Measurements from ENCODE around the gene MIPOL1. TPM values are rescaled to one million over a fixed set of nuclear protein-coding genes. Genes with fewer than 3 reads are reported as not detected.

MIPOL1 gene
- total and polyA plus RNA-seq, 2 of the 13 experiments (the other 11 are each of a cell fraction or from before 2014, with no cell fraction given): 8.6 to 34.2 TPM

DNA sequence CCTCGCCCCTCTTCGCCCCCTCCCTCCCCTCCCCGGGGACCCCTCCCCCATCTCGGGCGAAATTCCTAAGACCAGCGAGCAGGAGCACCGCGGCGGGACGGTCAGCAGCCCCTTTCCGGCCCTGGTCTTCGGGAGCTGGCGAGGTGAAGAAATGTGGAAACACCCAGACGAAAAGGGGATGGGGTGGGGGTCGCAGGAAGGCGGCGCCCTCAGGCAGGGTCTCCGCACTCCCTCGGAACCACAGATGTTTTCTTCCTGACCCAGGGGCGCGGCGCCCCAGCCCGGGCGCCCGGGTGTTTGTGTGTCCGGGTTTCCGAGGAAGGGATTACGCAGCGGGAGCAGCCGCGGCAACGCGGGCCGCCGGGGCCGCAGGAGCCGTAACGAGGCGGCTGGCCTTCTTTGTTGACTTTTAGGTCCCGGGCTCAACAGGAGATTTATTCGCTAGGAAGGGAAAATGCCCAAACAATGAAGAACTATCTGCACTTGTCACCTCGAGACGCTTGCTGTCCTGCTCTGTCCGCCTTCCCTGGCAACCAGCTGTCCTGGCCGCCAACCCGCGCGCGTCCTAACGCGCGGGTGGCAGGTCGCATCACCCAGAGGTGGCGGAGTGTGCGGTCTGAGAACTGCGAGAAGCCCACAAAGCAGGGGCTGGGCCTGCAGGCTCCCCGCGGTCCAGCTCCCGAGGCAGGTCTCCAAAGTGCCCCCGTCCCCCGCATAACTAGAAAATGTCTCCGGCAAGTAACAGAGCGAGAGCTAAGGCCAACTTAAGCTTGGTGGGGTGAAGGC, 390.3 kb downstream of the MIPOL1 start (continued):
- TF ChIP-seq, protein P1, sequence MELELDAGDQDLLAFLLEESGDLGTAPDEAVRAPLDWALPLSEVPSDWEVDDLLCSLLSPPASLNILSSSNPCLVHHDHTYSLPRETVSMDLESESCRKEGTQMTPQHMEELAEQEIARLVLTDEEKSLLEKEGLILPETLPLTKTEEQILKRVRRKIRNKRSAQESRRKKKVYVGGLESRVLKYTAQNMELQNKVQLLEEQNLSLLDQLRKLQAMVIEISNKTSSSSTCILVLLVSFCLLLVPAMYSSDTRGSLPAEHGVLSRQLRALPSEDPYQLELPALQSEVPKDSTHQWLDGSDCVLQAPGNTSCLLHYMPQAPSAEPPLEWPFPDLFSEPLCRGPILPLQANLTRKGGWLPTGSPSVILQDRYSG (CRISPR knock-in tag; IDR thresholded peaks at IDR 0.05): peak; percentile 76; the same call in 1 of the 2 replicates
- TF ChIP-seq ZNF558 (CRISPR knock-in tag; IDR thresholded peaks at IDR 0.05; ENCODE audit: borderline replicate concordance) (peak; percentile 83; the same call in 1 of the 2 replicates), ZBTB20 (CRISPR knock-in tag; IDR thresholded peaks at IDR 0.05; ENCODE audit: borderline replicate concordance, low read depth) (peak; percentile 94; the same call in 1 of the 2 replicates), TRIM24 (CRISPR knock-in tag; IDR thresholded peaks at IDR 0.05) (no peak), HCFC1 (IDR thresholded peaks at IDR 0.05; ENCODE audit: low read depth, low read length) (no peak), NFIB (CRISPR knock-in tag; IDR thresholded peaks at IDR 0.05; ENCODE audit: borderline replicate concordance) (no peak), MED8 (CRISPR knock-in tag; IDR thresholded peaks at IDR 0.05; ENCODE audit: insufficient replicate concordance) (peak; percentile 68), DR1 (CRISPR knock-in tag; IDR thresholded peaks at IDR 0.05) (no peak), HOXA7 (CRISPR knock-in tag; IDR thresholded peaks at IDR 0.05) (no peak), RFX1 (IDR thresholded peaks at IDR 0.05) (no peak), TAF15 (IDR thresholded peaks at IDR 0.05; ENCODE audit: low read depth, low read length, poor library complexity, severe bottlenecking) (peak; percentile 91), RORA (CRISPR knock-in tag; IDR thresholded peaks at IDR 0.05) (no peak), NR2F6 (IDR thresholded peaks at IDR 0.05) (no peak; the same call in 1 of the 2 replicates), NR2F6 (CRISPR knock-in tag; IDR thresholded peaks at IDR 0.05) (no peak), EED (CRISPR knock-in tag; IDR thresholded peaks at IDR 0.05) (peak; percentile 74; the same call in 1 of the 2 replicates), ZNF660 (CRISPR knock-in tag; IDR thresholded peaks at IDR 0.05; ENCODE audit: borderline replicate concordance, low read depth) (no peak; the same call in 1 of the 2 replicates), ZNF230 (CRISPR knock-in tag; IDR thresholded peaks at IDR 0.05) (peak; percentile 86; the same call in 1 of the 2 replicates)
- TF ChIP-seq, protein P2, sequence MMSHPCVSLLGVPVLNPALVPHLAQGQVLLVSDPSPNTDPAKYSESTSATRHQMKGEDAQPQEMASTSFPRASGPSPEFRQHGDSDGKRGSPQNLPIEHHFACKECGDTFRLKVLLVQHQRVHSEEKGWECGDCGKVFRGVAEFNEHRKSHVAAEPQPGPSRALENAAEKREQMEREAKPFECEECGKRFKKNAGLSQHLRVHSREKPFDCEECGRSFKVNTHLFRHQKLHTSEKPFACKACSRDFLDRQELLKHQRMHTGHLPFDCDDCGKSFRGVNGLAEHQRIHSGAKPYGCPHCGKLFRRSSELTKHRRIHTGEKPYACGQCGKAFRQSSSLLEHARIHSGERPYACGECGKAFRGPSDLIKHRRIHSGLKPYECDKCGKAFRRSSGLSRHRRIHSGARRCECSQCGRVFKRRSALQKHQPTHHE (CRISPR knock-in tag; IDR thresholded peaks at IDR 0.05; ENCODE audit: borderline replicate concordance): no peak
- TF ChIP-seq, protein P3, sequence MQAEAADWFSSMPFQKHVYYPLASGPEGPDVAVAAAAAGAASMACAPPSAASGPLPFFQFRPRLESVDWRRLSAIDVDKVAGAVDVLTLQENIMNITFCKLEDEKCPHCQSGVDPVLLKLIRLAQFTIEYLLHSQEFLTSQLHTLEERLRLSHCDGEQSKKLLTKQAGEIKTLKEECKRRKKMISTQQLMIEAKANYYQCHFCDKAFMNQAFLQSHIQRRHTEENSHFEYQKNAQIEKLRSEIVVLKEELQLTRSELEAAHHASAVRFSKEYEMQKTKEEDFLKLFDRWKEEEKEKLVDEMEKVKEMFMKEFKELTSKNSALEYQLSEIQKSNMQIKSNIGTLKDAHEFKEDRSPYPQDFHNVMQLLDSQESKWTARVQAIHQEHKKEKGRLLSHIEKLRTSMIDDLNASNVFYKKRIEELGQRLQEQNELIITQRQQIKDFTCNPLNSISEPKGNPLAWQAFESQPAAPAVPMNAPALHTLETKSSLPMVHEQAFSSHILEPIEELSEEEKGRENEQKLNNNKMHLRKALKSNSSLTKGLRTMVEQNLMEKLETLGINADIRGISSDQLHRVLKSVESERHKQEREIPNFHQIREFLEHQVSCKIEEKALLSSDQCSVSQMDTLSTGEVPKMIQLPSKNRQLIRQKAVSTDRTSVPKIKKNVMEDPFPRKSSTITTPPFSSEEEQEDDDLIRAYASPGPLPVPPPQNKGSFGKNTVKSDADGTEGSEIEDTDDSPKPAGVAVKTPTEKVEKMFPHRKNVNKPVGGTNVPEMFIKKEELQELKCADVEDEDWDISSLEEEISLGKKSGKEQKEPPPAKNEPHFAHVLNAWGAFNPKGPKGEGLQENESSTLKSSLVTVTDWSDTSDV (CRISPR knock-in tag; IDR thresholded peaks at IDR 0.05): no peak
- TF ChIP-seq, protein P4, sequence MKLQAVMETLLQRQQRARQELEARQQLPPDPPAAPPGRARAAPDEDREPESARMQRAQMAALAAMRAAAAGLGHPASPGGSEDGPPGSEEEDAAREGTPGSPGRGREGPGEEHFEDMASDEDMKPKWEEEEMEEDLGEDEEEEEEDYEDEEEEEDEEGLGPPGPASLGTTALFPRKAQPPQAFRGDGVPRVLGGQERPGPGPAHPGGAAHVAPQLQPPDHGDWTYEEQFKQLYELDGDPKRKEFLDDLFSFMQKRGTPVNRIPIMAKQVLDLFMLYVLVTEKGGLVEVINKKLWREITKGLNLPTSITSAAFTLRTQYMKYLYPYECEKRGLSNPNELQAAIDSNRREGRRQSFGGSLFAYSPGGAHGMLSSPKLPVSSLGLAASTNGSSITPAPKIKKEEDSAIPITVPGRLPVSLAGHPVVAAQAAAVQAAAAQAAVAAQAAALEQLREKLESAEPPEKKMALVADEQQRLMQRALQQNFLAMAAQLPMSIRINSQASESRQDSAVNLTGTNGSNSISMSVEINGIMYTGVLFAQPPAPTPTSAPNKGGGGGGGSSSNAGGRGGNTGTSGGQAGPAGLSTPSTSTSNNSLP (IDR thresholded peaks at IDR 0.05; ENCODE audit: low read depth, low read length): no peak
- TF ChIP-seq, protein P5, sequence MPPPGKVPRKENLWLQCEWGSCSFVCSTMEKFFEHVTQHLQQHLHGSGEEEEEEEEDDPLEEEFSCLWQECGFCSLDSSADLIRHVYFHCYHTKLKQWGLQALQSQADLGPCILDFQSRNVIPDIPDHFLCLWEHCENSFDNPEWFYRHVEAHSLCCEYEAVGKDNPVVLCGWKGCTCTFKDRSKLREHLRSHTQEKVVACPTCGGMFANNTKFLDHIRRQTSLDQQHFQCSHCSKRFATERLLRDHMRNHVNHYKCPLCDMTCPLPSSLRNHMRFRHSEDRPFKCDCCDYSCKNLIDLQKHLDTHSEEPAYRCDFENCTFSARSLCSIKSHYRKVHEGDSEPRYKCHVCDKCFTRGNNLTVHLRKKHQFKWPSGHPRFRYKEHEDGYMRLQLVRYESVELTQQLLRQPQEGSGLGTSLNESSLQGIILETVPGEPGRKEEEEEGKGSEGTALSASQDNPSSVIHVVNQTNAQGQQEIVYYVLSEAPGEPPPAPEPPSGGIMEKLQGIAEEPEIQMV (CRISPR knock-in tag; IDR thresholded peaks at IDR 0.05; ENCODE audit: low read depth): no peak; the same call in 1 of the 2 replicates
